ENCODE measurements around the gene PLK3.

DNA sequence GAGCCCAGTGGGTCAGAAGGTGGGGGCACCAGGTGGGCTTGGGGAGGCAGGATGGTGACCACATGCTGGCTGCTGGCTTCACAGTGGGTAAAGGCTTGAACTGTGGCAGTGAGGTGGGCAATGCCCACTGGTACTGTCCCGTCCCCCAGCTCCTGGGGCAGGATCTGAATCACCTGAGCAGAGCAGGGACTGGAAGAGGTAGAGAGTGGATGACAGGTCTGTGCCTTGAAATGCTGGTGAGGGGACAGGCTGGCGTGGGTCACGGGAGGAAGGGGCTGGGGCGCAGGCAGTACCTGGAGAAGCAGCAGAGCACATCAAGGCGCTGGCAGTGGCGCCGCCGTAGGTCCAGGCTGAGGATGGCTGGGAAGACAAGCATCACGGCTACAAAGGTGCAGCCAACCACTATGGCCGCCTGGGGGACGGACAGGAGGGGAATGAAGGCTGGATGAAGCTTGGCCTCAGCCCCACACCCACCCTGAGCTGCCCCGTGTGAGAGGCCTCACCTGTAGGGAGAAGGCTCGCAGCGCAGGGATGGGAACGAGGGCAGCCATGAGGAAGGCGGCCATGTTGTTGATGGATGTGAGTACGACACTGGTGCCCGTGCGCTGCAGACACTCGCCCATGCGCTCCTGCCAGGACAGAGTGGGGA, 27.9 kb downstream of the PLK3 start:
- TF ChIP-seq CEBPB (IDR thresholded peaks at IDR 0.05; ENCODE audit: low read depth) (no peak), EGR1 (IDR thresholded peaks at IDR 0.05; ENCODE audit: low read depth) (no peak)
- TF ChIP-seq, protein P1, sequence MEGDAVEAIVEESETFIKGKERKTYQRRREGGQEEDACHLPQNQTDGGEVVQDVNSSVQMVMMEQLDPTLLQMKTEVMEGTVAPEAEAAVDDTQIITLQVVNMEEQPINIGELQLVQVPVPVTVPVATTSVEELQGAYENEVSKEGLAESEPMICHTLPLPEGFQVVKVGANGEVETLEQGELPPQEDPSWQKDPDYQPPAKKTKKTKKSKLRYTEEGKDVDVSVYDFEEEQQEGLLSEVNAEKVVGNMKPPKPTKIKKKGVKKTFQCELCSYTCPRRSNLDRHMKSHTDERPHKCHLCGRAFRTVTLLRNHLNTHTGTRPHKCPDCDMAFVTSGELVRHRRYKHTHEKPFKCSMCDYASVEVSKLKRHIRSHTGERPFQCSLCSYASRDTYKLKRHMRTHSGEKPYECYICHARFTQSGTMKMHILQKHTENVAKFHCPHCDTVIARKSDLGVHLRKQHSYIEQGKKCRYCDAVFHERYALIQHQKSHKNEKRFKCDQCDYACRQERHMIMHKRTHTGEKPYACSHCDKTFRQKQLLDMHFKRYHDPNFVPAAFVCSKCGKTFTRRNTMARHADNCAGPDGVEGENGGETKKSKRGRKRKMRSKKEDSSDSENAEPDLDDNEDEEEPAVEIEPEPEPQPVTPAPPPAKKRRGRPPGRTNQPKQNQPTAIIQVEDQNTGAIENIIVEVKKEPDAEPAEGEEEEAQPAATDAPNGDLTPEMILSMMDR (IDR thresholded peaks at IDR 0.05 in 2 of 3, conservative IDR thresholded peaks at IDR 0.05 in 1 of 3; ENCODE audit: borderline replicate concordance in 1 of 3, insufficient read depth in 1 of 3, low read depth in 2 of 3, low read length in 2 of 3), result no peak
